H1 (cell line): ENCODE data around the gene IQGAP3. TPM values are rescaled to one million over a fixed set of nuclear protein-coding genes. Genes with fewer than 3 reads are reported as not detected.

ENCODE experiments used
- CTCF ChIA-PET: fragments of 300-600 bp; sonication (Branson Sonifier 250); formaldehyde crosslinking; loops from one replicate; lab custom pipeline; 2021; ENCODE audit not compliant: partially characterized antibody; lab: Charles Lee
- POLR2A ChIA-PET: fragments of 300-600 bp; sonication (Branson Sonifier 250); formaldehyde crosslinking; loops from one replicate; lab custom pipeline; 2021; ENCODE audit warnings: inconsistent platforms; ENCODE audit not compliant: partially characterized antibody; lab: Charles Lee
- DNase-seq, 2 experiments: peaks; one replicate each; pipeline versions ENCODE4 v3.0.0 to v3.0.0-alpha.2; 2010 to 2022; ENCODE audit warnings: low spot score in 2 of 2, low read depth in 1 of 2, mixed read lengths in 1 of 2
- FAIRE-seq: peaks from 2 replicates; lab custom pipeline; 2011; peaks lifted over from hg19 to GRCh38; lab: Jason Lieb, UNC
- H2AFZ ChIP-seq: 2 replicates; pipeline ENCODE4 v1.8.1; 2012; ENCODE audit warnings: low read length, inconsistent platforms
- H2AK5ac ChIP-seq: 2 replicates; pipeline ENCODE4 v1.6.1; 2013; ENCODE audit warnings: low read depth, low read length
- H2BK120ac ChIP-seq: replicated peaks from 2 replicates; pipeline ENCODE3; 2013; ENCODE audit warnings: low read depth, low read length, inconsistent platforms
- H2BK12ac ChIP-seq: 2 replicates; pipeline ENCODE4 v1.6.1; 2013; ENCODE audit warnings: low read depth, low read length
- H2BK15ac ChIP-seq: 2 replicates; pipeline ENCODE4 v1.6.1; 2013; ENCODE audit warnings: low read length
- H2BK20ac ChIP-seq: 2 replicates; pipeline ENCODE4 v1.6.1; 2013; ENCODE audit warnings: low read length
- H2BK5ac ChIP-seq: 2 replicates; pipeline ENCODE4 v1.6.1; 2013; ENCODE audit warnings: low read depth, low read length
- H3K14ac ChIP-seq: 2 replicates; pipeline ENCODE4 v1.6.1; 2013; ENCODE audit warnings: inconsistent platforms; ENCODE audit not compliant: insufficient read length
- H3K18ac ChIP-seq: 2 replicates; pipeline ENCODE4 v1.6.1; 2013; ENCODE audit warnings: low read length; ENCODE audit errors: extremely low read depth
- H3K23ac ChIP-seq: 2 replicates; pipeline ENCODE4 v1.6.1; 2013; ENCODE audit warnings: inconsistent platforms; ENCODE audit not compliant: insufficient read length
- H3K23me2 ChIP-seq: 2 replicates; pipeline ENCODE4 v1.6.1; 2013; ENCODE audit warnings: low read depth, low read length
- H3K27ac ChIP-seq: 2 replicates; pipeline ENCODE4 v1.6.1; 2011; ENCODE audit warnings: low read depth, low read length, inconsistent platforms
- H3K27me3 ChIP-seq, 4 experiments: replicated peaks in 1 of 4; 1 replicate in 1 of 4; 2 replicates in 3 of 4; pipeline versions ENCODE4 v1.6.1 to v1.8.1; 2011 to 2013; ENCODE audit warnings: low read length in 3 of 4, mild to moderate bottlenecking in 3 of 4, inconsistent platforms in 2 of 4, mixed read lengths in 2 of 4, moderate library complexity in 1 of 4; ENCODE audit not compliant: control insufficient read depth in 3 of 4, insufficient read depth in 3 of 4; ENCODE audit errors: extremely low read depth in 1 of 4
- H3K36me3 ChIP-seq, 4 experiments: 2 replicates each; pipeline versions ENCODE4 v1.6.1 to v1.8.1; 2011 to 2013; ENCODE audit warnings: mild to moderate bottlenecking in 4 of 4, low read length in 3 of 4, moderate library complexity in 2 of 4, control low read depth in 1 of 4, inconsistent platforms in 1 of 4; ENCODE audit not compliant: insufficient read depth in 4 of 4, control insufficient read depth in 2 of 4
- H3K4ac ChIP-seq: replicated peaks from 2 replicates; pipeline ENCODE3; 2013; ENCODE audit warnings: low read length, low read depth, mixed read lengths, inconsistent platforms; ENCODE audit not compliant: insufficient read length
- H3K4me1 ChIP-seq, 4 experiments: replicated peaks in 1 of 4; 1 replicate in 1 of 4; 2 replicates in 3 of 4; pipeline versions ENCODE4 v1.6.1 to v1.8.1; 2011 to 2013; ENCODE audit warnings: low read length in 3 of 4, inconsistent platforms in 2 of 4, mixed read lengths in 1 of 4; ENCODE audit not compliant: insufficient read depth in 4 of 4, control insufficient read depth in 3 of 4
- H3K4me2 ChIP-seq, 2 experiments: 2 replicates each; pipeline versions ENCODE4 v1.6.1 to v1.8.1; 2011 to 2013; ENCODE audit warnings: low read depth in 2 of 2, low read length in 2 of 2, control low read depth in 1 of 2, inconsistent platforms in 1 of 2, mild to moderate bottlenecking in 1 of 2; ENCODE audit not compliant: insufficient read depth in 1 of 2
- H3K4me3 ChIP-seq, 4 experiments: fragments of 200-600, 300-600 bp in 1 of 4; sonication (generic), shearing (Covaris generic), sonication (Bioruptor Twin) in 1 of 4; 2 replicates each; pipeline versions ENCODE4 v1.5.1 to v1.8.1; 2011 to 2016; ENCODE audit warnings: low read length in 4 of 4, low read depth in 3 of 4, control low read depth in 2 of 4, inconsistent platforms in 2 of 4, mild to moderate bottlenecking in 2 of 4, mixed read lengths in 1 of 4, moderate library complexity in 1 of 4; ENCODE audit not compliant: insufficient read depth in 2 of 4; ENCODE audit errors: extremely low read depth in 1 of 4
- H3K56ac ChIP-seq: replicated peaks from 2 replicates; pipeline ENCODE3; 2013; ENCODE audit warnings: low read depth, mild to moderate bottlenecking, mixed read lengths, low read length, inconsistent platforms; ENCODE audit not compliant: insufficient read length
- H3K79me1 ChIP-seq: 2 replicates; pipeline ENCODE4 v1.6.1; 2013; ENCODE audit warnings: low read depth, low read length, control low read depth
- H3K79me2 ChIP-seq, 2 experiments: 2 replicates each; pipeline versions ENCODE4 v1.6.1 to v1.8.1; 2012 to 2013; ENCODE audit warnings: low read length in 2 of 2, mild to moderate bottlenecking in 2 of 2, inconsistent platforms in 1 of 2; ENCODE audit not compliant: insufficient read depth in 2 of 2, control insufficient read depth in 1 of 2
- H3K9ac ChIP-seq, 4 experiments: replicated peaks in 1 of 4; 1 replicate in 1 of 4; 2 replicates in 3 of 4; pipeline versions ENCODE4 v1.6.1 to v1.8.1; 2011 to 2013; ENCODE audit warnings: low read depth in 3 of 4, low read length in 3 of 4, control low read depth in 2 of 4, mild to moderate bottlenecking in 2 of 4, moderate library complexity in 2 of 4, inconsistent platforms in 1 of 4; ENCODE audit errors: extremely low read depth in 1 of 4
- H3K9me3 ChIP-seq, 2 experiments: 2 replicates each; pipeline versions ENCODE4 v1.6.1 to v1.8.1; 2012 to 2013; ENCODE audit warnings: mild to moderate bottlenecking in 2 of 2, moderate library complexity in 2 of 2, control low read depth in 1 of 2, inconsistent platforms in 1 of 2, low read depth in 1 of 2, low read length in 1 of 2, mixed read lengths in 1 of 2; ENCODE audit not compliant: insufficient read depth in 2 of 2
- H4K20me1 ChIP-seq, 2 experiments: replicated peaks in 1 of 2; 2 replicates each; pipeline versions ENCODE3 to v1.8.1; 2011 to 2013; ENCODE audit warnings: inconsistent platforms in 2 of 2, low read length in 2 of 2, mild to moderate bottlenecking in 1 of 2; ENCODE audit not compliant: insufficient read depth in 2 of 2, control insufficient read depth in 1 of 2
- H4K5ac ChIP-seq: 2 replicates; pipeline ENCODE4 v1.6.1; 2013; ENCODE audit warnings: low read length, low read depth, mixed read lengths, inconsistent platforms; ENCODE audit not compliant: insufficient read length
- H4K8ac ChIP-seq: 2 replicates; pipeline ENCODE4 v1.8.0; 2013; ENCODE audit warnings: mild to moderate bottlenecking, moderate library complexity, low read length, inconsistent platforms; ENCODE audit not compliant: insufficient read depth; ENCODE audit errors: extremely low read depth
- H4K91ac ChIP-seq: replicated peaks from 2 replicates; pipeline ENCODE3; 2013; ENCODE audit warnings: low read length, mixed read lengths, inconsistent platforms; ENCODE audit not compliant: insufficient read length
- FOSL1 ChIP-seq: IDR thresholded peaks from 2 replicates; pipeline ENCODE4 v1.6.1; 2011; ENCODE audit warnings: mild to moderate bottlenecking, low read depth, low read length, moderate library complexity; ENCODE audit not compliant: insufficient read depth
- KDM4A ChIP-seq: IDR thresholded peaks from one replicate; pipeline ENCODE4 v1.7.1; 2012; ENCODE audit warnings: low read depth, mild to moderate bottlenecking, moderate library complexity, low read length, inconsistent platforms; ENCODE audit not compliant: severe bottlenecking
- RNF2 ChIP-seq: fragments of 200-900, 300-1000 bp; sonication (generic); IDR thresholded peaks from 2 replicates; pipeline ENCODE4 v1.7.1; 2016; ENCODE audit warnings: borderline replicate concordance, low read depth, mild to moderate bottlenecking, antibody characterized with exemption, low read length; ENCODE audit not compliant: poor library complexity, severe bottlenecking; ENCODE audit errors: missing control alignments
- TEAD4 ChIP-seq: IDR thresholded peaks from 2 replicates; pipeline ENCODE4 v1.6.1; 2012; ENCODE audit warnings: low read depth, low read length, inconsistent platforms, mixed read lengths
- WGBS, 2 experiments: shearing (Covaris generic) in 1 of 2; methylation state at CpG; one replicate each; pipeline versions ENCODE4 v1.1.6 to v1.1.7; 2013 to 2015; ENCODE audit warnings: low lambda C conversion rate in 2 of 2, mixed read lengths in 2 of 2, inconsistent platforms in 1 of 2, low coverage in 1 of 2, missing lambda C conversion rate in 1 of 2; ENCODE audit not compliant: insufficient replicate concordance in 2 of 2, insufficient coverage in 1 of 2, insufficient read length in 1 of 2; ENCODE audit errors: extremely low coverage in 1 of 2, missing lambda C conversion rate in 1 of 2; 5-methylcytosine and 5-hydroxymethylcytosine counted together
- polyA plus RNA-seq, 7 experiments: library from polyadenylated mRNA; depleted of rRNA in 3 of 7; stranded (reverse) in 5 of 7; unstranded in 2 of 7; fragments of >200 nt in 5 of 7; fragments of 200-250 nt in 2 of 7; gene quantifications; 1 replicate in 5 of 7; 2 replicates in 1 of 7; 4 replicates in 1 of 7; pipeline versions ENCODE4 v1.2.1 to v1.2.3, GENCODE V29; 2011 to 2013; ENCODE audit warnings: missing spikeins in 2 of 7, mixed read lengths in 2 of 7
- total RNA-seq: library from RNA; stranded (reverse); fragmentation: NEBNext Ultra II Directional; extraction: Animal tissue kit (Norgen Biotek cat#: 25700); gene quantifications from 2 replicates; pipeline ENCODE4 v1.2.1, GENCODE V29; 2021

Gene IQGAP3
- total and polyA plus RNA-seq, 2 of the 8 experiments (the other 6 are each of a cell fraction or from before 2014, with no cell fraction given): 14.6 to 22.3 TPM

- no peak overlapping the region; the same call in 1 of the 2 replicates for H2BK12ac ChIP-seq
- no peak overlapping the region for H3K4me3 ChIP-seq
- no peak for FAIRE-seq
- no peaks in the 10 kb centered on the region for H3K23me2 ChIP-seq
- no peak overlapping the region for H4K5ac ChIP-seq
- ChIA-PET CTCF (interaction anchor here (0.8 to 9.3 kb wide), 21 partner anchors 12 to 120 kb away, joined by 3 to 236 read pairs (median 7); partner anchors contain the start of genes GPATCH4 and MEF2D), POLR2A (interaction anchor here (1.0 to 16.1 kb wide), 6 partner anchors 7 to 120 kb away, joined by 3 to 166 read pairs (median 4); partner anchors contain the start of genes GPATCH4 and MEF2D)
- H2BK5ac ChIP-seq: no peak overlapping the region
- H3K9ac ChIP-seq: no peak overlapping the region
- peaks cover 3 to 5% of the 10 kb centered on the region in 2 experiments for H4K20me1 ChIP-seq
- peaks cover 0 to 15% (median 11%) of the 10 kb centered on the region in 4 experiments; a peak in 6 of 7 replicates for H3K4me1 ChIP-seq
- peaks cover 3 to 20% (median 11%) of the 10 kb centered on the region in 4 experiments; a peak in 7 of 8 replicates for H3K36me3 ChIP-seq
- H3K4ac ChIP-seq: no peak overlapping the region
- H3K9me3 ChIP-seq: no peaks in the 10 kb centered on the region
- H4K8ac ChIP-seq: peak overlapping the region; percentile 63; the same call in 1 of the 2 replicates
- no peak overlapping the region for H2AFZ ChIP-seq
- H3K79me1 ChIP-seq: peaks cover 6% of the 10 kb centered on the region
- H3K27me3 ChIP-seq: no peaks in the 10 kb centered on the region
- H3K27ac ChIP-seq: no peak overlapping the region
- no peak overlapping the region for H2BK15ac ChIP-seq
- H2BK20ac ChIP-seq: no peak overlapping the region
- H3K56ac ChIP-seq: no peak overlapping the region
- H2AK5ac ChIP-seq: no peak overlapping the region
- H3K23ac ChIP-seq: no peak overlapping the region
- WGBS, 2 experiments: 87% methylated on average over 5 of the region's 5 CpGs; no CpG with 5 or more reads in 1 of the 2 experiments
- no peak overlapping the region for H3K14ac ChIP-seq
- no peak overlapping the region for H3K18ac ChIP-seq
- H4K91ac ChIP-seq: no peak overlapping the region
- no peak overlapping the region; a peak in 1 of 4 replicates for H3K4me2 ChIP-seq
- H3K79me2 ChIP-seq: peaks cover 0 to 10% of the 10 kb centered on the region in 2 experiments; a peak in 1 of 4 replicates
- H2BK120ac ChIP-seq: no peak overlapping the region
- no peak for DNase-seq
- TF ChIP-seq RNF2 (no peak), FOSL1 (no peak), TEAD4 (no peak), KDM4A (no peak)
These were observed 90.8 kb downstream of the IQGAP3 start for GRCh38 chr1:156481527-156481926.
